HG03196 (cell line): ENCODE data around the gene BHLHE40.
A peak's percentile ranks its signal among the peaks of the same experiment; 100 is the strongest.

Source experiments
- ATAC-seq: cut with Tn5 transposase; IDR thresholded peaks from one replicate; pipeline ENCODE4 v1.9.1; 2021; ENCODE audit not compliant: unreplicated experiment

BHLHE40 gene

GRCh38 chr3:4982773-4983738, 3.8 kb downstream of the BHLHE40 start:
- ATAC-seq: no peak

DNA sequence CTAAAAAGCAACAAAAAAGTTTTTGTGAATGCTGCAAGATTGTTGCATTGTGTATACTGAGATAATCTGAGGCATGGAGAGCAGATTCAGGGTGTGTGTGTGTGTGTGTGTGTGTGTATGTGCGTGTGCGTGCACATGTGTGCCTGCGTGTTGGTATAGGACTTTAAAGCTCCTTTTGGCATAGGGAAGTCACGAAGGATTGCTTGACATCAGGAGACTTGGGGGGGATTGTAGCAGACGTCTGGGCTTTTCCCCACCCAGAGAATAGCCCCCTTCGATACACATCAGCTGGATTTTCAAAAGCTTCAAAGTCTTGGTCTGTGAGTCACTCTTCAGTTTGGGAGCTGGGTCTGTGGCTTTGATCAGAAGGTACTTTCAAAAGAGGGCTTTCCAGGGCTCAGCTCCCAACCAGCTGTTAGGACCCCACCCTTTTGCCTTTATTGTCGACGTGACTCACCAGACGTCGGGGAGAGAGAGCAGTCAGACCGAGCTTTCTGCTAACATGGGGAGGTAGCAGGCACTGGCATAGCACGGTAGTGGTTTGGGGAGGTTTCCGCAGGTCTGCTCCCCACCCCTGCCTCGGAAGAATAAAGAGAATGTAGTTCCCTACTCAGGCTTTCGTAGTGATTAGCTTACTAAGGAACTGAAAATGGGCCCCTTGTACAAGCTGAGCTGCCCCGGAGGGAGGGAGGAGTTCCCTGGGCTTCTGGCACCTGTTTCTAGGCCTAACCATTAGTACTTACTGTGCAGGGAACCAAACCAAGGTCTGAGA, 4.7 kb downstream of the BHLHE40 start:
- peak; percentile 57 for ATAC-seq

DNA sequence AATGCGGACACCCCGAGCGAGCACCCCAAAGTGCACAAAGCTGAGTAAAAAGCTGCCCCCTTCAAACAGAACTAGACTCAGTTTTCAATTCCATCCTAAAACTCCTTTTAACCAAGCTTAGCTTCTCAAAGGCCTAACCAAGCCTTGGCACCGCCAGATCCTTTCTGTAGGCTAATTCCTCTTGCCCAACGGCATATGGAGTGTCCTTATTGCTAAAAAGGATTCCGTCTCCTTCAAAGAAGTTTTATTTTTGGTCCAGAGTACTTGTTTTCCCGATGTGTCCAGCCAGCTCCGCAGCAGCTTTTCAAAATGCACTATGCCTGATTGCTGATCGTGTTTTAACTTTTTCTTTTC, 5.3 kb downstream of the BHLHE40 start:
- ATAC-seq: no peak

- ATAC-seq: no peak
Observed at GRCh38 chr3:4985330-4986174, 6.3 kb downstream of the BHLHE40 start.

- ATAC-seq: peak; percentile 18
Observed at GRCh38 chr3:4986175-4986781, 7.0 kb downstream of the BHLHE40 start.

- ATAC-seq: peak; percentile 65
Observed at GRCh38 chr3:4986782-4987537, 7.7 kb downstream of the BHLHE40 start.

- ATAC-seq: no peak
Observed at GRCh38 chr3:4987538-4988296, 8.5 kb downstream of the BHLHE40 start.

- no peak for ATAC-seq
Observed at GRCh38 chr3:4988983-4989834, 10.0 kb downstream of the BHLHE40 start.

DNA sequence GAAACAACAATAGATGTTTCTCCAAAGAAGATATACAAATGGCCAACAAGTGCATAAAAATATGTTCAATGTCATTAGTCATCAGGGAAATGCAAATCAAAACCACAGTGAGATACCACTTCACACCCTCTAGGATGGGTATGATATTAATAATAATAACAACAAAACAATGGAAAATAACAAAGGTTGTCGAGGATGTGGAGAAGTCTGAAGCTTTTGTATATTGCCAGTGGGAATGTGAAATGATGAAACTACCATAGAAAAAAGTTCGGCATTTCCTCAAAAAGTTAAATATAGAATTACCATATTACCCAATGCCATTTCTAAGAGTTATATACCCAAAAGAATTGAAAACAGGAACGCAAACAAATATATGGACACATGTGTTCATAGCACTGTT, 10.8 kb downstream of the BHLHE40 start:
- ATAC-seq: no peak

DNA sequence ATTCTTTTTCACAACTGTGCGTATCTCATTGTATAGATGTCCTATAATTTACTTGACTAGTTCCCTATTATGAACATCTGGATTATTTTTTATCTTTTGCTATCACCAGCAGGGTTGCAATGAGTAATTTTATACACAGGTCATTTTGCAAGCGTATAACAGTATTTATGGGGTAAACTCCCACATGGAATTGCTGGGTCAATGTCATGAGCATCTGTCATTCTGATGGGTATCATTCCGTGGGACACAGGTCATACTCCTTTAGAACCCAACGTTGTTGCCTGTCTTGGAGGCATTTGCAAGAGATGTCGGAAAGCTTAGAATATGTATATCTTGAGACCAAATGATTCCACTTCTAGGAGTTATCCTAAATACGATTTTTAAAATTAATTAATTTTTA, 12.9 kb downstream of the BHLHE40 start:
- ATAC-seq: no peak

DNA sequence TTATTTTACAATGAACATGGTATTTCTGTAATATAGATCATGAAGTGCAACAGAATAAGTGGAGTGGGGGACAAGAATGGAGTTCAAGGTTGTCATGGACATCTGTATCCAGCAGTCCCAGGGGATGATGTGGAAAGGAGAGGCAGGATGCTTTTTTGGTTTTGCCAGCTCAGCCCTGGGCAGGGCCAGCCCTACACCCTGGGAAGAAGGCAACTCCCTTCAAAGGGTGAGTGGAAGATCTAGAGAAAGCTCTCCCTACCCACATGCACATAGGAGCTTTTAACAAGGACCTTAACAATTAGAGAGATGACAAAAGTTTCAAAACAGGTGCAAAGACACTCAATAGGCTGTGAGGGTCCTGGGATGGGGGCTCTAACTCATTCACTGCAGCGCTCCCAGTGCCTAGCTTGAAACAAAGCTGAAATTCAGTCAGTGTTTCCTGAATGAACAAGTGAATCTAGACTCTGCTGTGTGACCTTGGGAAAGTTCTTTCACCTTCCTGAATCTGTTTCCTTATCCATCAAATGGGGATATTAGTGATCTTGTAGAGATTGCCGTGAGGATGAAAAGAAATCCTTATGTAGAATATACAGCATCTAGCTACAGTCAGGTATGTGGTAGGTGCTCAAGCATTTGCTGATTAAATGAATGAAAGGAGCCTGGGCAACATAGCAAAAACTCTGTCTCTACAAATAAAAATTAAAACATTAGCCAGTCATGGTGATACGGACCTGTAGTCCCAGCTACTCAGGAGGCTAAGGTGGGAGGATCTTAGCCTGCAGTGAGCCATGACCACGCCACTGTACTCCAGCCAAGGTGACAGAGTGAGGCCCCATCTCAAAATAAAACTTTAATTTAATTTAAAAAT, 14.3 kb downstream of the BHLHE40 start:
- ATAC-seq: no peak

- ATAC-seq: peak; percentile 42
Observed at GRCh38 chr3:4994144-4994730, 15.0 kb downstream of the BHLHE40 start.

GRCh38 chr3:4994823-4995499, 15.7 kb downstream of the BHLHE40 start:
- ATAC-seq: no peak

DNA sequence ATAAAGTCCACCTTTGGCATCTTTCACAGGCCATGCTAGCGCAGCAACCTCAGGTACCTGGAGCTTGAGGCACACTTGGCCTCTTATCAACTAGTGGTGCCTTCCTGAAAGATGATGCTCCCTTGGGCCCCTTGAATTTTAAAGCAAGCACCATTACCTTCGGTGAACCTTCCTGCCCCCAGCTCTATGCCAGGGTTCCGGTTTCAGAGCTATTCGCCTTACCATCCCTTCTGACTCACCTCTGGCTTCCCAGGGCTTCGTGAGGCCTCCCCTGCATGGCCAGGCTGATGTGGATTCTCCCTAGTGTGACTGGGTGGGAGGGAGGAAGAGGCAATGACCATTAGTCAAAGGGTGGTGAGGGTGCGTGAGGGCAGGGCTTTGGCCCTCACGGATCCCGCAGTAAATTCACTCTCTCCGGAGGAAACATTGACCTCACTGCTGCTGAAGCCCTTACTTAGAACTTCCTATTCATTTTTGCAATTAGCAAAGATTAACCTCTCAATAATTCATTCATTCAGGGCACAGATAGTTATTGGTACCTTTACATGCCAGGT, 16.3 kb downstream of the BHLHE40 start:
- no peak for ATAC-seq

DNA sequence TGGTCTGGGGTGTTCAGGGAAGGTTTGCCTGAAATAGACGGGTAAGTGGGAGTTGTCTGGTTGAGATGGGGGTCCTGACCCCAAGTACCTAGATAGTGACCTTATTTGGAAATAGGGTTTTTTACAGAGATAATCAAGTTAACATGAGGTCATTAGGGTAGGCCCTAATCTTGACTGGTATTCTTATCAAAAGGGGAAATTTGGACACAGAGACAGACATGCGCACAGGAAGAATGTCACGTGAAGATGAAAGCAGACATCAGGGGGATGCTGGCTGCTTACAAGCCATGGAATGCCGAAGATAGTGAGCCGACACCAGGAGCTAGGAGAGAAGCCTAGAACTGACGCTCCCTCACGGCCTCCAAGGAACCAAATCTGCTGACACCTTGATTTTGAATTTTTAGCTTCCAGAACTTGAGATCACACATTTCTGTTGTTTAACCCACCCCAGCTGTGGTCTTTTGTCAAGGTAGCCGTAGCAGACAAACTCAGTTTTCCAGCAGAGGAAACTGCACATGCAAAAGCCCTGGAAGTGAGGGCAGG, 17.1 kb downstream of the BHLHE40 start:
- no peak for ATAC-seq

DNA sequence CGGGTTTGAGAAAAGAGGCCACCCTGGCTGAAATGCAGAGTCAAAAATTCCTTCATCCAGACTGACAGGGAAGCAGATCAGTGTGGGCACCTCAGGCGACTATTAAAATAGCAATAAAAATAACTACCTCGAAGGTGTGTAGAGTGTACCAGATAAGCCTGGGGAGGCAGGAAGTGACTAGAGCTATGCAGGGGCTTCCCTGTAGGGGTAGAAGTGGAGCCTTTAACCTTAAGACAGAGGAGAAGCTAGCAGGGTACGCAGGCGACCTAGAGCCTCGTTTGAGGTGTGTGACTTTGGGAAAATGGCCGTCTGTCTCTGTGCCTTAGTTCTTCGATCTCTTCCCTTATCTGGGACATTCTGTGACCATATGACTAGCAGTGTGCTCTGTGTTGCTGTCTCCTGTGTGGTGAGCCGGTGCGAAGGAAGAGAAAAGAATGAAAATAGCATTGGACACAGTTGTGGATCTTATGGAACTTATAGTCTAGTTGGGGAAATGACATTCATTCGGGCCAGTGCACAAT, 17.6 kb downstream of the BHLHE40 start:
- no peak for ATAC-seq
